Stomach (tissue), 9 donors: ENCODE measurements around the gene C20orf204. TPM values are rescaled to one million over a fixed set of nuclear protein-coding genes. Genes with fewer than 3 reads are reported as not detected.
"Not testable (repeated sequence)": the region's sequence is repeated elsewhere in the genome, so short reads cannot be mapped to it uniquely, and the experiment has no call there.

Source experiments
- DNase-seq, 2 donors: peaks; one replicate each; pipeline versions ENCODE4 v3.0.0 to v3.0.0-alpha.2; 2013 to 2019
- H3K27ac ChIP-seq, 5 donors: fragments of 200-600 bp in 4 of 5; sonication (generic) in 4 of 5; one replicate each; pipeline ENCODE4 v1.5.1; 2013 to 2019; ENCODE audit warnings: mild to moderate bottlenecking in 1 of 5, moderate library complexity in 1 of 5
- H3K27me3 ChIP-seq, 3 donors: fragments of 200-600 bp; sonication (generic); one replicate each; pipeline ENCODE4 v1.5.1; 2017 to 2019; ENCODE audit warnings: mixed run types in 1 of 3
- H3K36me3 ChIP-seq, 4 donors: fragments of 200-600 bp; sonication (generic); 1 replicate in 3 of 4; 2 replicates in 1 of 4; pipeline ENCODE4 v1.5.1; 2016 to 2019
- H3K4me1 ChIP-seq, 4 donors: fragments of 200-600 bp; sonication (generic); one replicate each; pipeline ENCODE4 v1.5.1; 2016 to 2019
- H3K4me3 ChIP-seq, 4 donors: fragments of 200-600 bp; sonication (generic) in 3 of 4; one replicate each; pipeline ENCODE4 v1.5.1; 2016 to 2019; ENCODE audit warnings: mild to moderate bottlenecking in 1 of 4
- H3K9me3 ChIP-seq, 4 donors: fragments of 200-600 bp; sonication (generic); one replicate each; pipeline ENCODE4 v1.5.1; 2016 to 2019
- CTCF ChIP-seq, 7 experiments: fragments of 450-650 bp in 4 of 7; fragments of 200-600 bp in 3 of 7; sonication (generic) in 3 of 7; IDR thresholded peaks; one replicate each; pipeline ENCODE4 v1.5.1; 2016 to 2019; ENCODE audit warnings: antibody characterized with exemption in 7 of 7, control low read depth in 2 of 7, mild to moderate bottlenecking in 1 of 7
- EP300 ChIP-seq: sonication (generic); formaldehyde crosslinking; IDR thresholded peaks from one replicate; pipeline ENCODE4 v1.6.1; 2017; ENCODE audit warnings: antibody characterized with exemption
- POLR2A ChIP-seq, 4 donors: fragments of 450-650 bp; IDR thresholded peaks; one replicate each; pipeline ENCODE4 v1.6.1; 2016; ENCODE audit warnings: antibody characterized with exemption in 4 of 4, control low read depth in 2 of 4, mild to moderate bottlenecking in 1 of 4, moderate library complexity in 1 of 4
- POLR2AphosphoS5 ChIP-seq, 3 donors: sonication (generic); formaldehyde crosslinking; IDR thresholded peaks; one replicate each; pipeline ENCODE4 v1.6.1; 2016; ENCODE audit warnings: antibody characterized with exemption in 3 of 3
- WGBS, 5 donors: extraction: QIAGEN DNeasy Blood & Tissue Kit in 3 of 5; methylation state at CpG; one replicate each; pipeline versions ENCODE4 v1.1.5 to v1.1.7; 2013 to 2018; 5-methylcytosine and 5-hydroxymethylcytosine counted together
- intact Hi-C: fragments of 100-400 bp; cut with DNase I; formaldehyde crosslinking; loops from one replicate; pipeline ENCODE4 v1.15.1; 2023; ENCODE audit warnings: low total_unique reads
- polyA plus RNA-seq, 3 donors: library from polyadenylated mRNA; stranded (reverse); fragments of 200-250 nt; gene quantifications; one replicate each; pipeline ENCODE4 v1.2.3, GENCODE V29; 2013
- total RNA-seq, 5 donors: library from RNA; depleted of rRNA; stranded (reverse); fragments of >200 nt; gene quantifications; one replicate each; pipeline versions ENCODE4 v1.1.0 to v1.2.3, GENCODE V29; 2014 to 2016
- donor health status: healthy with polysubstance abuse.
- donor health status: Bipolar disorder and iron deficiency.
- donor health status: healthy.

The C20orf204 gene
- total and polyA plus RNA-seq, 8 donors = 0.62 to 3.4 (median 1.5) TPM; not detected in 4

- WGBS, 5 donors = 96 to 98% (median 98%) methylated on average over 16 of the region's 16 CpGs
- DNase-seq = no peak
- H3K27me3 ChIP-seq = no peaks in the 10 kb centered on the region
- peaks cover 45 to 91% (median 89%) of the 10 kb centered on the region in 4 donors for H3K36me3 ChIP-seq
- TF ChIP-seq POLR2AphosphoS5 (IDR thresholded peaks at IDR 0.05) (no peak), EP300 (no peak), POLR2A (IDR thresholded peaks at IDR 0.05) (no peak), CTCF (IDR thresholded peaks at IDR 0.05) (no peak)
- no peaks in the 10 kb centered on the region for H3K9me3 ChIP-seq
- no peak overlapping the region for H3K4me3 ChIP-seq
- intact Hi-C loops = no loop called here
- H3K27ac ChIP-seq = no peak overlapping the region
- H3K4me1 ChIP-seq = no peaks in the 10 kb centered on the region
These were observed 24.6 kb upstream of the C20orf204 start for GRCh38 chr20:64011366-64011779.

- H3K4me1 ChIP-seq, H3K9me3 ChIP-seq, H3K4me3 ChIP-seq, H3K27me3 ChIP-seq, DNase-seq, intact Hi-C loops: not testable (repeated sequence)
- peaks cover 51 to 93% (median 90%) of the 10 kb centered on the region in 4 donors for H3K36me3 ChIP-seq
- WGBS, 5 donors = 73 to 93% (median 87%) methylated on average over 10 to 14 of the region's 20 CpGs
- peak overlapping the region in 2 of 5 donors; percentile 27 to 32 for H3K27ac ChIP-seq
These were observed 23.4 kb upstream of the C20orf204 start for GRCh38 chr20:64012385-64013154.

GRCh38 chr20:64015635-64016034, 20.3 kb upstream of the C20orf204 start:
- no peak for DNase-seq
- Histone ChIP-seq H3K4me3 (no peak overlapping the region), H3K36me3 (peaks cover 63 to 93% (median 90%) of the 10 kb centered on the region in 4 donors), H3K9me3 (no peaks in the 10 kb centered on the region), H3K4me1 (no peaks in the 10 kb centered on the region), H3K27me3 (no peaks in the 10 kb centered on the region), H3K27ac (no peak overlapping the region)
- WGBS, 5 donors = 81 to 90% (median 85%) methylated on average over 2 of the region's 2 CpGs
- intact Hi-C loops = no loop called here
- TF ChIP-seq POLR2AphosphoS5 (IDR thresholded peaks at IDR 0.05) (no peak), EP300 (no peak), POLR2A (IDR thresholded peaks at IDR 0.05) (no peak), CTCF (IDR thresholded peaks at IDR 0.05) (no peak)

- H3K27ac ChIP-seq = no peak overlapping the region
- H3K4me1 ChIP-seq = no peaks in the 10 kb centered on the region
- no peaks in the 10 kb centered on the region for H3K9me3 ChIP-seq
- intact Hi-C loops = no loop called here
- H3K4me3 ChIP-seq = no peak overlapping the region
- WGBS, 5 donors = 91 to 96% (median 95%) methylated on average over 33 to 36 of the region's 36 CpGs
- no peaks in the 10 kb centered on the region for H3K27me3 ChIP-seq
- DNase-seq = no peak
- TF ChIP-seq POLR2AphosphoS5 (IDR thresholded peaks at IDR 0.05) = no peak
- no peak for TF ChIP-seq EP300
- TF ChIP-seq POLR2A (IDR thresholded peaks at IDR 0.05) = no peak
- no peak for TF ChIP-seq CTCF (IDR thresholded peaks at IDR 0.05)
- peaks cover 95 to 100% (median 100%) of the 10 kb centered on the region in 4 donors for H3K36me3 ChIP-seq
These were observed 14.6 kb upstream of the C20orf204 start for GRCh38 chr20:64021124-64021975.
